ENCODE measurements around the gene ATP5F1C.

ATP5F1C gene

GRCh38 chr10:7787857-7788638 lies at the start of gene ATP5F1C, which contains the start of gene KIN:
ATP5F1C (plus strand) TSS chr10:7788177; CDS start chr10:7788208, 31 bp downstream.
KIN (minus strand) TSS chr10:7787993; CDS start chr10:7787933, 60 bp downstream.
- TF ChIP-seq YY1 (IDR thresholded peaks at IDR 0.05; ENCODE audit: low read depth) (peak; percentile 76), REST (IDR thresholded peaks at IDR 0.05; ENCODE audit: low read depth) (no peak), MAX (IDR thresholded peaks at IDR 0.05) (peak; percentile 24; the same call in 1 of the 2 replicates), USF1 (IDR thresholded peaks at IDR 0.05) (no peak), TAF1 (IDR thresholded peaks at IDR 0.05; ENCODE audit: low read depth) (peak; percentile 69), NFIC (IDR thresholded peaks at IDR 0.05) (no peak)

- no peak for TF ChIP-seq EP300 (IDR thresholded peaks at IDR 0.05; ENCODE audit: borderline replicate concordance)
- TF ChIP-seq REST (IDR thresholded peaks at IDR 0.05; ENCODE audit: low read depth): no peak
- TF ChIP-seq TEAD4 (IDR thresholded peaks at IDR 0.05): no peak
- no peak for TF ChIP-seq ZBTB7A (IDR thresholded peaks at IDR 0.05; ENCODE audit: low read depth)
- no peak for TF ChIP-seq RAD21 (IDR thresholded peaks at IDR 0.05; ENCODE audit: low read depth)
- no peak for TF ChIP-seq FOXM1 (IDR thresholded peaks at IDR 0.05; ENCODE audit: borderline replicate concordance, low read depth)
- no peak for TF ChIP-seq TAF1 (IDR thresholded peaks at IDR 0.05; ENCODE audit: low read depth)
- no peak for TF ChIP-seq NFIC (IDR thresholded peaks at IDR 0.05)
- no peak for TF ChIP-seq CREB1 (IDR thresholded peaks at IDR 0.05; ENCODE audit: low read depth)
- TF ChIP-seq MAX (IDR thresholded peaks at IDR 0.05): no peak
- TF ChIP-seq USF1 (IDR thresholded peaks at IDR 0.05): no peak
- no peak for TF ChIP-seq YY1 (IDR thresholded peaks at IDR 0.05; ENCODE audit: low read depth)
- TF ChIP-seq CEBPB (IDR thresholded peaks at IDR 0.05): no peak
- no peak for TF ChIP-seq EGR1 (IDR thresholded peaks at IDR 0.05)
- TF ChIP-seq TCF12 (IDR thresholded peaks at IDR 0.05; ENCODE audit: low read depth): no peak
Measured at GRCh38 chr10:7738536-7739407, 49.2 kb upstream of the ATP5F1C start.

GRCh38 chr10:7744307-7744706 lies 43.7 kb upstream of the ATP5F1C start:
- TF ChIP-seq TEAD4 (IDR thresholded peaks at IDR 0.05) (no peak), TAF1 (IDR thresholded peaks at IDR 0.05; ENCODE audit: low read depth) (no peak), NFIC (IDR thresholded peaks at IDR 0.05) (no peak), TCF12 (IDR thresholded peaks at IDR 0.05; ENCODE audit: low read depth) (no peak), CEBPB (IDR thresholded peaks at IDR 0.05) (no peak), MAX (IDR thresholded peaks at IDR 0.05) (no peak), EP300 (IDR thresholded peaks at IDR 0.05; ENCODE audit: borderline replicate concordance) (no peak)

- TF ChIP-seq EGR1 (IDR thresholded peaks at IDR 0.05) (no peak), NFIC (IDR thresholded peaks at IDR 0.05) (no peak), TEAD4 (IDR thresholded peaks at IDR 0.05) (no peak), CEBPB (IDR thresholded peaks at IDR 0.05) (no peak)
Measured at GRCh38 chr10:7750222-7750621, 37.8 kb upstream of the ATP5F1C start.

- TF ChIP-seq TCF12 (IDR thresholded peaks at IDR 0.05; ENCODE audit: low read depth) (no peak), REST (IDR thresholded peaks at IDR 0.05; ENCODE audit: low read depth) (no peak), CEBPB (IDR thresholded peaks at IDR 0.05) (no peak), FOXM1 (IDR thresholded peaks at IDR 0.05; ENCODE audit: borderline replicate concordance, low read depth) (no peak), NFIC (IDR thresholded peaks at IDR 0.05) (no peak), ZBTB7A (IDR thresholded peaks at IDR 0.05; ENCODE audit: low read depth) (no peak), RAD21 (IDR thresholded peaks at IDR 0.05; ENCODE audit: low read depth) (no peak), MAX (IDR thresholded peaks at IDR 0.05) (no peak), EP300 (IDR thresholded peaks at IDR 0.05; ENCODE audit: borderline replicate concordance) (no peak)
Measured at GRCh38 chr10:7752251-7752650, 35.7 kb upstream of the ATP5F1C start.
